ENCODE measurements around the gene ACTN4.
"Not testable (repeated sequence)": the region's sequence is repeated elsewhere in the genome, so short reads cannot be mapped to it uniquely, and the experiment has no call there.

Gene ACTN4

GRCh38 chr19:38647368-38647965 lies at the start of gene ACTN4:
ACTN4 (plus strand) TSS chr19:38647649; CDS start chr19:38647746, 97 bp downstream.
- DNase-seq (ENCODE audit: low read depth in 2 of 2, low spot score in 1 of 2): peak; percentile 99 to 100

GRCh38 chr19:38599722-38600121 lies 47.7 kb upstream of the ACTN4 start:
- no peak for DNase-seq (ENCODE audit: low read depth in 2 of 2, low spot score in 1 of 2)

- DNase-seq (ENCODE audit: low read depth in 2 of 2, low spot score in 1 of 2): not testable (repeated sequence)
These were observed 44.6 kb upstream of the ACTN4 start for GRCh38 chr19:38602856-38603255.

GRCh38 chr19:38606131-38606530 lies 41.3 kb upstream of the ACTN4 start:
- no peak for DNase-seq (ENCODE audit: low read depth in 2 of 2, low spot score in 1 of 2)

GRCh38 chr19:38614289-38614688 lies 33.2 kb upstream of the ACTN4 start:
- no peak for DNase-seq (ENCODE audit: low read depth in 2 of 2, low spot score in 1 of 2)

GRCh38 chr19:38615007-38615581 lies 32.4 kb upstream of the ACTN4 start:
- no peak for DNase-seq (ENCODE audit: low read depth in 2 of 2, low spot score in 1 of 2)

GRCh38 chr19:38616265-38616664 lies 31.2 kb upstream of the ACTN4 start:
- no peak for DNase-seq (ENCODE audit: low read depth in 2 of 2, low spot score in 1 of 2)

GRCh38 chr19:38617283-38617763 lies 30.1 kb upstream of the ACTN4 start:
- no peak for DNase-seq (ENCODE audit: low read depth in 2 of 2, low spot score in 1 of 2)

- DNase-seq (ENCODE audit: low read depth in 2 of 2, low spot score in 1 of 2): peak; percentile 22 to 47
These were observed 29.5 kb upstream of the ACTN4 start, which contains the start of gene MAP4K1 for GRCh38 chr19:38617764-38618589. MAP4K1 (minus strand) TSS chr19:38617953; CDS start chr19:38617895, 58 bp downstream.

- DNase-seq (ENCODE audit: low read depth in 2 of 2, low spot score in 1 of 2): peak; percentile 93 to 97
These were observed 28.7 kb upstream of the ACTN4 start, which contains the start of gene EIF3K for GRCh38 chr19:38618590-38619360. EIF3K (plus strand) TSS chr19:38619188; CDS start chr19:38619269, 81 bp downstream.

- DNase-seq (ENCODE audit: low read depth in 2 of 2, low spot score in 1 of 2): no peak
These were observed 27.9 kb upstream of the ACTN4 start for GRCh38 chr19:38619361-38620174.

- no peak for DNase-seq (ENCODE audit: low read depth in 2 of 2, low spot score in 1 of 2)
These were observed 22.6 kb upstream of the ACTN4 start for GRCh38 chr19:38624822-38625221.

- no peak for DNase-seq (ENCODE audit: low read depth in 2 of 2, low spot score in 1 of 2)
These were observed 21.0 kb upstream of the ACTN4 start for GRCh38 chr19:38626401-38626800.

GRCh38 chr19:38629568-38629967 lies 17.9 kb upstream of the ACTN4 start:
- DNase-seq (ENCODE audit: low read depth in 2 of 2, low spot score in 1 of 2): no peak

- DNase-seq (ENCODE audit: low read depth in 2 of 2, low spot score in 1 of 2): not testable (repeated sequence)
These were observed 16.1 kb upstream of the ACTN4 start for GRCh38 chr19:38631301-38631700.

- DNase-seq (ENCODE audit: low read depth in 2 of 2, low spot score in 1 of 2): not testable (repeated sequence)
These were observed 15.5 kb upstream of the ACTN4 start for GRCh38 chr19:38631811-38632475.

GRCh38 chr19:38632476-38633213 lies 14.8 kb upstream of the ACTN4 start:
- DNase-seq (ENCODE audit: low read depth in 2 of 2, low spot score in 1 of 2): no peak

- DNase-seq (ENCODE audit: low read depth in 2 of 2, low spot score in 1 of 2): peak in 1 of 2 donors; percentile 53
These were observed 12.5 kb upstream of the ACTN4 start for GRCh38 chr19:38634757-38635482.

Measured in stimulated activated CD8-positive, alpha-beta memory T cell treated with anti-CD3 and anti-CD28 coated beads, Interleukin-4, amount 100 ng/mL, for 4 hours (primary cell).